ENCODE measurements around the gene TRAF3IP3.

DNA sequence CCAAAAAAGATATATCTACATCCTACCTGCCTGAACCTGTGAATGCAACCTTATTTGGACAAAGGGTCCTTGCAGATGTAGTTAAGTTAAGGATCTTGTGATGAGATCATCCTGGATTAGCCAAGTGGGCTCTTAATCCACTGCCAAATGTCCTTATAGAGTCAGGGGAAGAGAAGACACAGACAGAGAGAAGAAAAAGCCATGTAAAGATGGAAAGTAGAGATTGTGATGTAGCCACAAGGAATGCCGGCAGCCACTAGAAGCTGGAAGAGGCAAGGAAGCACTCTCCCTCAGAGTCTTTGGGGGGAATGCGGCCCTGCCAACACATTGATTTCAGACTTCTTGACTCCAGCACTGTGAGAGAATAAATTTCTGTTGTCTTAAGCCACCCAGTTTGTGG, 35.0 kb upstream of the TRAF3IP3 start:
- TF ChIP-seq, protein P1, sequence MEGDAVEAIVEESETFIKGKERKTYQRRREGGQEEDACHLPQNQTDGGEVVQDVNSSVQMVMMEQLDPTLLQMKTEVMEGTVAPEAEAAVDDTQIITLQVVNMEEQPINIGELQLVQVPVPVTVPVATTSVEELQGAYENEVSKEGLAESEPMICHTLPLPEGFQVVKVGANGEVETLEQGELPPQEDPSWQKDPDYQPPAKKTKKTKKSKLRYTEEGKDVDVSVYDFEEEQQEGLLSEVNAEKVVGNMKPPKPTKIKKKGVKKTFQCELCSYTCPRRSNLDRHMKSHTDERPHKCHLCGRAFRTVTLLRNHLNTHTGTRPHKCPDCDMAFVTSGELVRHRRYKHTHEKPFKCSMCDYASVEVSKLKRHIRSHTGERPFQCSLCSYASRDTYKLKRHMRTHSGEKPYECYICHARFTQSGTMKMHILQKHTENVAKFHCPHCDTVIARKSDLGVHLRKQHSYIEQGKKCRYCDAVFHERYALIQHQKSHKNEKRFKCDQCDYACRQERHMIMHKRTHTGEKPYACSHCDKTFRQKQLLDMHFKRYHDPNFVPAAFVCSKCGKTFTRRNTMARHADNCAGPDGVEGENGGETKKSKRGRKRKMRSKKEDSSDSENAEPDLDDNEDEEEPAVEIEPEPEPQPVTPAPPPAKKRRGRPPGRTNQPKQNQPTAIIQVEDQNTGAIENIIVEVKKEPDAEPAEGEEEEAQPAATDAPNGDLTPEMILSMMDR (IDR thresholded peaks at IDR 0.05; ENCODE audit: low read length): no peak
- TF ChIP-seq EZH2phosphoT487 (IDR thresholded peaks at IDR 0.05; ENCODE audit: low read length) (no peak), EZH2 (optimal IDR thresholded peaks at IDR 0.05; ENCODE audit: low read depth, low read length) (no peak)
